Non-pigmented ciliary epithelial cell (primary cell): ENCODE data around the gene GLYATL1.
A peak's percentile ranks its signal among the peaks of the same experiment; 100 is the strongest.

Source experiments
- DNase-seq: peaks from one replicate; pipeline ENCODE4 v3.0.0-alpha.2; 2010; ENCODE audit warnings: low read depth

GLYATL1 gene

GRCh38 chr11:58926695-58927094, 12.6 kb upstream of the GLYATL1 start:
- DNase-seq, result no peak

DNA sequence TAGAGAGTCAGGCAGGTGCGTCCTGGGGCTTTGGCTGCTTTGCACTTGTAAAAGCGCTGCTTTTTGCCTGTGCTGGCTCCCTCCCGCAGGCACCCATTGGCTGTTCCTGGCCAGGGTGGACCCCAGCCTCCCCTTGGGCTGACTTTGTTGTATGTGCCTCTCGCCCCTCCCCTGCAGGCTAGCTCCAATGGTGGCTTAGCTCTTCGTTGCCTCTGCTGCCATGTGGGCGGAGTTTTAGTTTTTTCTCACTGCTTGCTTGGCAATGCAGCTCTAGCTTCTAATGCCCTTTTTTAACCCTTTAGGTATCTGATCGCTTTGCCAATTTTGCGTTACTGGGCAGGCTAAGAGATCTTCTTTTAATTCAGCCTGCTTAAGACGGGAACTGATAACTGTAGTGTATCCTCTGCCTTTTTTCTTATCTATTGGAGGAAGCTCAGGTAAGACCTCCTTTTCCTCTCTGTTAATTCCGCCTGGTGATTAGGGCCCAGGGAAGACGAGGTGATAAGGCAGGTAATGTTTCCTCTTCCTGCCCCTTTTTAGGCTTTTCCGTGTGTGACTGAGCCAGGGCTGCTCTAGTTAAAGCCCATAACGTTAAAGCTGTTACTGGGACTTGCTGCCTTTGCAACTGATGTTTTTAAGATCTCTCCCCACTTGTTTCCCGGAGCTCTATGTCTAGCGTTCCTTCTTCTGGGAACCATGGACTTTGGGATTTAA, 11.7 kb upstream of the GLYATL1 start:
- DNase-seq, result no peak

DNA sequence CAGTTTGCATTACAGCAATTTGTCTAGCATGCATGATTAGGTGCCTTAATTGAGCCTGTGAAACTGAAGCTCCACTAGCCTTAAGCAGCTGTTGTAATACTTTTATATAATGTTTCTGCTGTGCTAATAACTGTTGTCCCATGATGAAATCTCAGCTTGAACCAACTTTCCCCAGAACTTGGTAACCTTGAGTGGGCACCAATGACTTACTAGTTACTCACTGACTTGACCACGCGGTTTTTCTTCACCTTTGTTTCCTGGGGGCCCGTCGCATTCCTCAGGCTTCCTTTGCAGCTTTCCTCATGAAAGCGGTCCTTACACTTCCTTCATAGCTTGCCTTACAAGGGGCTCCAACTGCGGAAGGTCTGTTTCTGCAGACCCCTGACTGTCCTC, 11.2 kb upstream of the GLYATL1 start:
- no peak for DNase-seq

DNA sequence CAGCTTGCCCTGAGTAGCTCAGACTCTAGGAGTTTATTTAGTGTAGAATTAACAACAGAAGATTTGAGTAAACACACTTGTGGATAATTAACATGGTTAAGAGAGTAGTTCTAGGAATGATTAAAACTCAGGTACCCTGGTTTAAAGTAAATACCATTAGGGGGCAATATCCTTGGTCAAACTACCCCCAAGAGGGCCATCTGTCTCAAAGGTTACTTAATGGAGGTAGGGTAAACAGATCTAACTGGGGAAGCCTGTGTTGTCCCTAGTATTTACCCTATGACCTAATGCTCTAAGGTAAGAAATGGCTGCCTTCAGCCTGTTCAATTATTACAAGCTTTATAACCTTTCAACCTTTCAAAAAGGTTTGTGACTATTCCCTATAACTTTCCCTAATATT, 10.6 kb upstream of the GLYATL1 start:
- DNase-seq, result no peak

- DNase-seq, result no peak
Observed at GRCh38 chr11:58930926-58931325, 8.4 kb upstream of the GLYATL1 start.

GRCh38 chr11:58933661-58934060, 5.6 kb upstream of the GLYATL1 start:
- DNase-seq, result no peak

DNA sequence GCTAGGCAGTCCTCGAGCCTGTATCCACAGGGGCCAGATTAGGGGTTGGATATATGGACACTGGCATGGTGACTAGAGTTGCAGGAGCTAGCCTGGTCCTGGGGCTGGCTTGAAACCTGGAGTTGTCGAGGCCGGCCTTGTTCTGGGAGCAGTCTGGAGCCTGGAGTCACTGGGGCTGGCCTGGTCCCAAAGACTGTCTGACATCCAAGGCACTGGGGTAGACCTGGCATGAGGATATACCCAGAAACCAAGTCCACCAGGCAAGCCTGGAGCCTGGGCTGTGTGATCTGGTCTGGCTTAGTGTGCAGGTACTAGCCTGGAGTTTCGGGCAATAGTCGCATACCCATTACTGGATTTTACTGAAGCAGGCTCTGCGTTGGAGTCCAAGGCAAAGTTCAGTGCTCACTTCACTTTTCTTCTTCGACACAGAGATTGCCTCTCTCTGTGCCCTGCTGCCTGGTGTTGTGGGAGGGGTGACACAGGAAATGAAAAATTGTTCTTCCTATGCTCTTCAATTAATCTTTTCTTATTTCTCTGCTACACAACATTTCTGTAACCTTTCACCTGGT, 4.3 kb upstream of the GLYATL1 start:
- no peak for DNase-seq

- no peak for DNase-seq
Observed at GRCh38 chr11:58938398-58938797, 890 bp upstream of the GLYATL1 start.

DNA sequence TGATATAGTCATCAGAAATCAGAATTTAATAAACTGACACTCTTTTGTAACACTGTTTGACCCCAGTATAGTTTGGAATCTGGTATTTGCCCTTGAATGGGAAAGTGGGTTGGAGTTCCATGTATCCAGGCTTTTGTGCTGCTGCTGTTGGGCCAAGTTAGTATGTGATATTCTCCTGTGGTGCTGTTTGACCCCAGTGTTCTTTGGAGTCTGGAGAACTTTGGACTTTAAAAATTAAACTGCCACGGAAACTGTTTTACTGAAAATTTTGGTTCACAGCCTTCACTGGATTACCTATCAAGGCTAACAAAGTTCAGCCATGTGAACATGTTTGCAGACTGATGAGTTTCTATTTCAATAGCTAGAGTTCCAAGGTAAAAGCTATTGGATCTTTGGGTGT, 740 bp downstream of the GLYATL1 start:
- DNase-seq, result no peak

DNA sequence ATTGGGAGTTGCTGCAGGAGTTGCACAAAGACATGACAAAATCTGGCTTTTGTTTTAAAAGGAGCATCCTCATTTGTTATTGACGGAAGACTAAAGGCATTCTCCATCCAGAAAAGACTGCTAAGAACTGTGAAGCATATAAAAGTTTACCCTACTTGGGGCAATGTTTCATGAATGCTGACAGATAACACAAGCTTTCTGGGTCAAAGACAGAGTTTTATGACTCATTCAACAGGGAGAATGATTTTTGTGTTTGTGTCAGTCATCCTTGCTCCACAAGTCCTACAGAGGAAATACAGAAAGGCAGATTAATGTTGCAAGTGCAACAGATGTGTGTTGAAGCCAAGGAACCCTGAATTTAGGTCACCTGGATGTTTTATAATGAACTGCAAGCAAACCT, 2.5 kb downstream of the GLYATL1 start:
- DNase-seq, result no peak

- no peak for DNase-seq
Observed at GRCh38 chr11:58945663-58946062, 6.4 kb downstream of the GLYATL1 start.

DNA sequence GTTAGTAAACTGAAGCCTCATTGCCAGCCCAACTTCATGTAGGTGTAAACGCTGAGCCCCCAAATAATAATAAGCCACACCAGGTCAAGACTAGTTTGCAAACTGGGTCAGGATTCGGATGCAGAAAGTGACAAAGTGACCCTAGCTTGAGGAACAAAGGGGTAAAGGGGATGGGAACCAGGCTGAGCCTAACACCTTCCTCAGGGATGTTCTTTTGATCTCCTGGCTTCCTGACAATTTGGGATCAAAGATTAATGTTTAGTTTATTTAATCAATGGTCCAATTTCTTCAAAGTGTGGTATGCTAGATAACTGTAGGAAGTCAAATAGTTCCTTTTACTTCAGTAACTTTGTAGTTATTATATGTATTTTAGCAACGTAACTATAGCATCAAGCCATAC, 9.9 kb downstream of the GLYATL1 start:
- no peak for DNase-seq

GRCh38 chr11:58957922-58958321, 18.6 kb downstream of the GLYATL1 start:
- DNase-seq, result no peak

DNA sequence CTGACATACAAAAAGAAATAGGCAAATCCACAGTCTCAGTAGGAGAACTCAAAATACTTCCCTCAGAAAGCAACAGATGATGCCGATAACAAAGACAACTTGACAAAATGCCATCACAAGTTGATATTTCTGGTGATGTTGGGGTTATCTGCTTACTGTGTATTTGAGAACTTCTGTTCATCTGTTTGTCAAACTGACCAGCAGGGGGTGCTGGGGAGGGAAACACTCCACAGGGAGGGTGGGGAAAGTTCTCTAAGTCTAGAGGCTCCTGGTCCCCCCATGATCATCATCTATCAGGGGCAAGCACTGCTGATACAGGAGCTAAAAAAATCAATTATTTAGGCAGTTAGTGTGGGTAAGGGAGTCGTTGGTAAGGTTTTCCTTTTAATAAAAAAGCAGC, 19.2 kb downstream of the GLYATL1 start:
- DNase-seq, result no peak

- DNase-seq, result peak; percentile 43
Observed at GRCh38 chr11:58963551-58964104, 24.3 kb downstream of the GLYATL1 start.

DNA sequence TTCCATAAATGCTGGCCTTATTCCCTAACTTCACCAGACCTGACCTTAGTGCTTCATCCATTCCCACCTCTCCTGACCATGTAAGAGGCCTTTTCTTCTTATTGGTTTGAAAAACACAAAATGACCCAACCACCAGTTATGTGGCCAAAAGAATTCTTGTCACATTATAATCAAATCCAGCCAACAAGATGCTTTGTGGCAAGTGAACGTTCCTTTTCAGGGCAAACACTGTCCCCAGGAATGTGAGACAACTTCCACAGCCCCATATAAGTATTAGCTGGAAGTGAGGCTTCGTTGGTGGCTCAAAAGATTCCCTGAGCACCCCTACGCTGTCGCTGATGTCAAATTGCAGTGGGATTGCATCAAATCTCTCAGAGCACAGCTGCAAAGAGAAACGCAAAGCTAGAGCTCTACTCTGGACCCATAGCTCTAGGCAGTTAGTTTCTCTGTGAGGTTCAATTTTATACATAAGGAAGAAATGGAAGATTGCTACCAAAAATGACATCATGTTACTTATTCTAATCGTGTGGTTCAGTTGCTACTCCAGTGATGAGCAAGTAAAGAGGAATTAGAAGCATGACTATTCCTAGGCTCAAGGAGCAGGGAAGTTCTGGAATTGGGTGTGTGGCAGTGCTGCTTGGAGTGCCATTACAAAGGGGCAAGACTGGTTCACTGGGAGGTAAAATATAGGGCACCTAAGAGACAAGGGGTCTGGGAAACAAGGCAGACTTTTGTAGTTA, 26.1 kb downstream of the GLYATL1 start:
- peak; percentile 3 for DNase-seq

DNA sequence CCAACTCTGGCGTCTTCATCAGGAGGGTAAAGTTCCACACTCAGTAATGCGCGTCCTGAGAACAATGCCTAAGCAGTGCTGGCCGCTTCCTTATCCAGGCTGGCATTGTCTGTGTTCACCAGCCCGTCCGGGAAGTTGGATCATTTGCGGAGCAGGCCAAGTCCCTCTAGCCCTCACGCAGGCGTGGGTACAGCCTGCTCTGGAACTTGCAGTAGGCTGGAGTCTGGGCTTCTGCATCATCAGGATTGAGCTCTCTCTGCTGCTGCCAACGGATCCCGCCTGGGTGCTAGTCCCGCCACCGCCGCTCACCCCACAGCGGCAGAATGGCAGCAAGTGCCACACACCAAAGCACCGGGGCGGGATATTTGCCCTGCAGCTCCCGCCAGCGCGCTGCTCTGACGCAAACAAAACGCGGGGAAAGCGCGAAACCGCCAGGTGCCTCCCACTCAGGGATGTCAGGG, 29.0 kb downstream of the GLYATL1 start:
- no peak for DNase-seq

DNA sequence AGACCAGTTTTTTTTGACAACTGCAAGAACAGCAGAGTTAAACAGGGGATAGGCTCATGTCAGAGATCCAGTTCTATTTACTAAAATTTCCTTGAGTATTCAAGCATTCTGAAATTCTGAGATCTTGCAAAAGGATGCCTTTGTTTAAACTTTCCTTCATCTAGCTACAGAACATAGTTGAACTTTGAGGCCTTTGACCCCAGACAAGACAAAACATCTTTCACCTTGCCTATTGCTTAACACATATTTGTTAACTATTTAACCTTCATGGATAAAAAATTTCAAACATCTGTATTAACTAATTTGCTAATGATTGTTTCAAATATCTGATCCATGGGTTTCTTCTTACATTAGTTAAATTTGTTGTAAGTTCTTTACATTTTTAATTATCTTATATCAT, 38.2 kb downstream of the GLYATL1 start:
- no peak for DNase-seq

DNA sequence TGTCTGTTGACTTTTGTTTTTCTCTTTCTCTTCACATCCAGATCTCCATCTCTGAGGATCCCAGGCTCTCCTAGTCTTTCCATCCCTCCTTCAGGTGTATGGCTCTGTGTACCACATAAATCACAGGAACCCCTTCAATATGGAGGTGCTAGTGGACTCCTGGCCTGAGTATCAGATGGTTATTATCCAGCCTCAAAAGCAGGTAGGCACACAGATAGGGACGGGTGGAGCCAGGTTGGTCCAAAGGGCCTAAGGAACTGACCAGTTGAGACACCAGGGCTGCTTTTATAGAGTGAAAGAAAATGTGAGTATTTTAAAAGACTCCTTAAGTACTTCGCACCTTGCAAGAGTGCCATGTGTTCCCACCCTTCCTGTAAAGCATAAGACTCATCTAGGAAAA, 39.9 kb downstream of the GLYATL1 start:
- no peak for DNase-seq

GRCh38 chr11:58980159-58980843, 41.0 kb downstream of the GLYATL1 start:
- DNase-seq, result no peak

GRCh38 chr11:58992489-58992888, 53.2 kb downstream of the GLYATL1 start:
- no peak for DNase-seq

DNA sequence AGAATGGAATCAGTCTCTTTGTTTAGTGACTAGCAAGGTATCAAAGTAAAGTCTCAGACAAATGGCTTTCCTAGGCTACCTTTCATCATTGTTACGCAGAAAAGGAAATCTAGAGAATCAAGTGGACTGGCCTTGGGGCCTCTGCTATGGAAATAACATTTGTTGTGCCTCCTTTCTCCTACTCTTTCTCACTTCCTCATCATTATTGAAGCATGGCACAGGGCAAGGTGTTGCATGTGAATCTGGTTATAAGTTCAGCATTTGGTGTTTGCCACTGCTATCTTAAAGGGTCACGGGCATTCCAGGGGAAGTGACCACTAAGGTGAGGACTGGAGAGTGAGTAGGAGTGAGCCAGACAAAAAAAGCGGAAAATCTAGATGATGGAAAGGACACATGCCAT, 54.9 kb downstream of the GLYATL1 start:
- DNase-seq, result no peak
